GM18907 (cell line): ENCODE results near the gene UST.
"Not testable (repeated sequence)": the region's sequence is repeated elsewhere in the genome, so short reads cannot be mapped to it uniquely, and the experiment has no call there.

Experiments used
- ATAC-seq: cut with Tn5 transposase; IDR thresholded peaks from one replicate; pipeline ENCODE4 v1.9.1; 2021; ENCODE audit warnings: mild to moderate bottlenecking, moderate library complexity; ENCODE audit not compliant: unreplicated experiment

Gene UST

GRCh38 chr6:148864132-148864531, 117.3 kb downstream of the UST start:
- not testable (repeated sequence) for ATAC-seq

GRCh38 chr6:148864941-148865340, 118.1 kb downstream of the UST start:
- no peak for ATAC-seq

- ATAC-seq, result peak; percentile 99
These were observed 119.9 kb downstream of the UST start for GRCh38 chr6:148866657-148867268.

- no peak for ATAC-seq
These were observed 121.0 kb downstream of the UST start for GRCh38 chr6:148867862-148868261.

- ATAC-seq, result no peak
These were observed 121.5 kb downstream of the UST start for GRCh38 chr6:148868314-148868713.

- no peak for ATAC-seq
These were observed 122.1 kb downstream of the UST start for GRCh38 chr6:148868901-148869300.

- ATAC-seq, result no peak
These were observed 122.8 kb downstream of the UST start for GRCh38 chr6:148869585-148869984.

GRCh38 chr6:148873154-148873553, 126.3 kb downstream of the UST start:
- ATAC-seq, result no peak

GRCh38 chr6:148873868-148874267, 127.0 kb downstream of the UST start:
- ATAC-seq, result no peak

GRCh38 chr6:148874698-148875293, 128.0 kb downstream of the UST start:
- ATAC-seq, result no peak

GRCh38 chr6:148878683-148879082, 131.9 kb downstream of the UST start:
- ATAC-seq, result no peak

- ATAC-seq, result not testable (repeated sequence)
These were observed 133.9 kb downstream of the UST start for GRCh38 chr6:148880742-148881141.

- no peak for ATAC-seq
These were observed 134.9 kb downstream of the UST start for GRCh38 chr6:148881593-148882311.

- no peak for ATAC-seq
These were observed 136.4 kb downstream of the UST start for GRCh38 chr6:148883270-148883669.

- ATAC-seq, result peak; percentile 62
These were observed 137.6 kb downstream of the UST start for GRCh38 chr6:148884461-148884860.

GRCh38 chr6:148885136-148885865, 138.5 kb downstream of the UST start:
- no peak for ATAC-seq

GRCh38 chr6:148885925-148886845, 139.4 kb downstream of the UST start:
- no peak for ATAC-seq

GRCh38 chr6:148887181-148887580, 140.4 kb downstream of the UST start:
- no peak for ATAC-seq

- ATAC-seq, result no peak
These were observed 142.0 kb downstream of the UST start for GRCh38 chr6:148888856-148889255.

- ATAC-seq, result no peak
These were observed 143.3 kb downstream of the UST start for GRCh38 chr6:148890096-148890495.
